OCI-LY7 (cell line): ENCODE data around the gene PIP5K1C.

Source experiments
- CTCF ChIP-seq: fragments of 200-600 bp; sonication (generic); conservative IDR thresholded peaks from 2 replicates; pipeline ENCODE4 v1.5.1; 2014; ENCODE audit warnings: mild to moderate bottlenecking, antibody characterized with exemption, low read length, moderate library complexity, mixed read lengths
- EZH2phosphoT487 ChIP-seq: fragments of 200-600 bp; sonication (generic); IDR thresholded peaks from 2 replicates; pipeline ENCODE4 v1.6.1; 2018; ENCODE audit warnings: low read depth, borderline replicate concordance, mild to moderate bottlenecking, mixed run types, antibody characterized with exemption, low read length, moderate library complexity, mixed read lengths

GRCh38 chr19:3620817-3621547 is 79.3 kb downstream of the PIP5K1C start:
- TF ChIP-seq CTCF (no peak), EZH2phosphoT487 (no peak)
